Parathyroid adenoma (tissue), 2 donors: ENCODE results near the gene ARHGEF3.

Source experiments
- H2AFZ ChIP-seq: fragments of 300-600 bp; sonication (generic); one replicate; pipeline ENCODE4 v1.7.0; 2017; ENCODE audit warnings: antibody characterized with exemption, mild to moderate bottlenecking
- H3K27ac ChIP-seq: fragments of 300-600 bp; sonication (generic); one replicate; pipeline ENCODE4 v1.7.0; 2017
- H3K27me3 ChIP-seq: fragments of 300-600 bp; sonication (generic); one replicate; pipeline ENCODE4 v1.7.0; 2017; ENCODE audit warnings: low read length; ENCODE audit not compliant: control insufficient read depth, insufficient read depth
- H3K36me3 ChIP-seq: fragments of 300-600 bp; sonication (generic); one replicate; pipeline ENCODE4 v1.7.0; 2017; ENCODE audit warnings: low read length; ENCODE audit not compliant: control insufficient read depth, insufficient read depth
- H3K4me1 ChIP-seq: fragments of 300-600 bp; sonication (generic); one replicate; pipeline ENCODE4 v1.7.0; 2017; ENCODE audit warnings: control low read depth
- H3K4me2 ChIP-seq: fragments of 300-600 bp; sonication (generic); one replicate; pipeline ENCODE4 v1.7.0; 2017; ENCODE audit warnings: low read length
- H3K4me3 ChIP-seq: fragments of 300-600 bp; sonication (generic); one replicate; pipeline ENCODE4 v1.7.0; 2017; ENCODE audit warnings: low read depth, low read length
- H3K79me2 ChIP-seq: fragments of 300-600 bp; sonication (generic); one replicate; pipeline ENCODE4 v1.7.0; 2017; ENCODE audit warnings: control low read depth
- H3K9ac ChIP-seq: fragments of 300-600 bp; sonication (generic); one replicate; pipeline ENCODE4 v1.7.0; 2017; ENCODE audit warnings: mild to moderate bottlenecking
- H3K9me3 ChIP-seq: fragments of 300-600 bp; sonication (generic); one replicate; pipeline ENCODE4 v1.7.0; 2017; ENCODE audit warnings: low read length; ENCODE audit not compliant: control insufficient read depth
- CTCF ChIP-seq: fragments of 300-600 bp; sonication (generic); IDR thresholded peaks from one replicate; pipeline ENCODE4 v1.7.0; 2017; ENCODE audit warnings: antibody characterized with exemption, mild to moderate bottlenecking
- donor health status: primary hyperparathyroidism.

The ARHGEF3 gene

GRCh38 chr3:56829533-56829932, 27.8 kb upstream of the ARHGEF3 start:
- no peak overlapping the region for H3K4me2 ChIP-seq
- peaks cover under 1% of the 10 kb centered on the region for H3K4me1 ChIP-seq
- H3K4me3 ChIP-seq: no peak overlapping the region
- H3K9ac ChIP-seq: no peak overlapping the region
- no peaks in the 10 kb centered on the region for H3K9me3 ChIP-seq
- H3K79me2 ChIP-seq: peaks cover 12% of the 10 kb centered on the region
- no peak for TF ChIP-seq CTCF
- no peaks in the 10 kb centered on the region for H3K27me3 ChIP-seq
- no peak overlapping the region for H2AFZ ChIP-seq
- H3K36me3 ChIP-seq: no peaks in the 10 kb centered on the region
- no peak overlapping the region for H3K27ac ChIP-seq

- H3K27ac ChIP-seq: no peak overlapping the region
- H3K27me3 ChIP-seq: no peaks in the 10 kb centered on the region
- no peaks in the 10 kb centered on the region for H3K36me3 ChIP-seq
- H2AFZ ChIP-seq: no peak overlapping the region
- no peak for TF ChIP-seq CTCF
- H3K9ac ChIP-seq: no peak overlapping the region
- no peak overlapping the region for H3K4me2 ChIP-seq
- peaks cover 16% of the 10 kb centered on the region for H3K4me1 ChIP-seq
- H3K79me2 ChIP-seq: peaks cover 7% of the 10 kb centered on the region
- H3K4me3 ChIP-seq: no peak overlapping the region
- H3K9me3 ChIP-seq: no peaks in the 10 kb centered on the region
Measured at GRCh38 chr3:56826831-56827722, 25.3 kb upstream of the ARHGEF3 start.

GRCh38 chr3:56825567-56826438, 24.1 kb upstream of the ARHGEF3 start:
- no peak for TF ChIP-seq CTCF
- Histone ChIP-seq H3K4me3 (no peak overlapping the region), H3K27ac (no peak overlapping the region)

GRCh38 chr3:56823984-56824703, 22.4 kb upstream of the ARHGEF3 start:
- H3K4me3 ChIP-seq: no peak overlapping the region
- no peaks in the 10 kb centered on the region for H3K36me3 ChIP-seq
- no peaks in the 10 kb centered on the region for H3K9me3 ChIP-seq
- no peak overlapping the region for H3K9ac ChIP-seq
- H3K4me1 ChIP-seq: peaks cover 16% of the 10 kb centered on the region
- H3K27me3 ChIP-seq: no peaks in the 10 kb centered on the region
- H3K27ac ChIP-seq: no peak overlapping the region
- H3K79me2 ChIP-seq: peaks cover 5% of the 10 kb centered on the region
- peak overlapping the region; percentile 1 for H2AFZ ChIP-seq
- H3K4me2 ChIP-seq: peak overlapping the region; percentile 3
- TF ChIP-seq CTCF: no peak

More at GRCh38 chr3:56825567-56826438, 24.1 kb upstream of the ARHGEF3 start:
- Histone ChIP-seq H3K27me3 (no peaks in the 10 kb centered on the region), H3K4me1 (peaks cover 16% of the 10 kb centered on the region), H2AFZ (no peak overlapping the region), H3K79me2 (peaks cover 5% of the 10 kb centered on the region), H3K4me2 (no peak overlapping the region), H3K9me3 (no peaks in the 10 kb centered on the region), H3K36me3 (no peaks in the 10 kb centered on the region), H3K9ac (no peak overlapping the region)
